Spinal cord (tissue), 10 donors: ENCODE data around the gene SHD. TPM values are rescaled to one million over a fixed set of nuclear protein-coding genes. Genes with fewer than 3 reads are reported as not detected.
"Not testable (repeated sequence)": the region's sequence is repeated elsewhere in the genome, so short reads cannot be mapped to it uniquely, and the experiment has no call there.

ENCODE experiments used
- DNase-seq, 6 donors: peaks; one replicate each; pipeline versions ENCODE4 v3.0.0 to v3.0.0-alpha.2; 2013 to 2015; ENCODE audit warnings: low spot score in 6 of 6, low read depth in 4 of 6
- H3K27ac ChIP-seq: one replicate; pipeline ENCODE4 v1.5.1; 2013; ENCODE audit warnings: low read depth, low read length, control low read depth
- H3K27me3 ChIP-seq: one replicate; pipeline ENCODE4 v1.6.1; 2013; ENCODE audit warnings: low read length; ENCODE audit not compliant: control insufficient read depth, insufficient read depth
- H3K36me3 ChIP-seq: one replicate; pipeline ENCODE4 v1.6.1; 2013; ENCODE audit warnings: low read length; ENCODE audit not compliant: control insufficient read depth, insufficient read depth
- H3K4me1 ChIP-seq: one replicate; pipeline ENCODE4 v1.6.1; 2013; ENCODE audit warnings: low read length; ENCODE audit not compliant: control insufficient read depth, insufficient read depth
- H3K4me3 ChIP-seq: one replicate; pipeline ENCODE4 v1.5.1; 2013; ENCODE audit warnings: low read depth, low read length, control low read depth
- H3K9me3 ChIP-seq: one replicate; pipeline ENCODE4 v1.6.1; 2013; ENCODE audit warnings: low read length; ENCODE audit not compliant: control insufficient read depth, insufficient read depth
- WGBS: methylation state at CpG from one replicate; pipeline ENCODE4 v1.1.5; 2013; ENCODE audit warnings: missing lambda C conversion rate; ENCODE audit not compliant: insufficient coverage; 5-methylcytosine and 5-hydroxymethylcytosine counted together
- polyA plus RNA-seq, 2 donors: library from polyadenylated mRNA; unstranded; fragments of 120-200 nt; gene quantifications; one replicate each; pipeline ENCODE4 v1.2.1, GENCODE V29; 2013; ENCODE audit not compliant: insufficient read length in 2 of 2
- total RNA-seq, 2 donors: library from RNA; depleted of rRNA in 1 of 2; stranded (reverse); fragments of 120-200 nt in 1 of 2; fragments of >200 nt in 1 of 2; gene quantifications; one replicate each; pipeline versions ENCODE4 v1.2.3 to v1.2.4, GENCODE V29; 2013 to 2014
- donor health status: healthy.

SHD gene
- total and polyA plus RNA-seq, 4 donors, result 6.7 to 77.1 (median 39.4) TPM

DNA sequence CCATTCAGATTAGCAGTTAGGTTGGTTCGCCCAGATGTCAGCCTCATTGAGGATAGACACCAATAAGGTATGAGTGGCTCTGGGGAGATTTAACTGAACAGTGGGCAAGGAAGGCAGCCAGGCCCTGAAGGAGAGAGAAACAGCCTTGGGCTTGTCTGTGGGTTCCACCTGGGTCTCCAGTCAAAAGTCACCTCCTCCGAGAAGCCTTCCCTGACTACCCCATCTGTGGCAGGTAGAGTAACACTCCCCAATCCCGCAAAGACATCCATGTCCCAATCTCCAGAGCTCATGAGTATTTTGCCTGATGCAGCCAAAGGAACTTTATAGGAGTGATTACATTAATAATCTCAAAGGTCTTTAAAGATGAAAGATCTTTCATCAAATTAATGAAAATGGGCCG is 40.2 kb upstream of the SHD start:
- Histone ChIP-seq H3K36me3 (no peaks in the 10 kb centered on the region), H3K27ac (no peak overlapping the region), H3K4me3 (no peak overlapping the region), H3K9me3 (no peaks in the 10 kb centered on the region), H3K27me3 (no peaks in the 10 kb centered on the region), H3K4me1 (no peaks in the 10 kb centered on the region)
- DNase-seq, result no peak
- 83% methylated on average over 1 of the region's 4 CpGs for whole genome bisulfite sequencing

DNA sequence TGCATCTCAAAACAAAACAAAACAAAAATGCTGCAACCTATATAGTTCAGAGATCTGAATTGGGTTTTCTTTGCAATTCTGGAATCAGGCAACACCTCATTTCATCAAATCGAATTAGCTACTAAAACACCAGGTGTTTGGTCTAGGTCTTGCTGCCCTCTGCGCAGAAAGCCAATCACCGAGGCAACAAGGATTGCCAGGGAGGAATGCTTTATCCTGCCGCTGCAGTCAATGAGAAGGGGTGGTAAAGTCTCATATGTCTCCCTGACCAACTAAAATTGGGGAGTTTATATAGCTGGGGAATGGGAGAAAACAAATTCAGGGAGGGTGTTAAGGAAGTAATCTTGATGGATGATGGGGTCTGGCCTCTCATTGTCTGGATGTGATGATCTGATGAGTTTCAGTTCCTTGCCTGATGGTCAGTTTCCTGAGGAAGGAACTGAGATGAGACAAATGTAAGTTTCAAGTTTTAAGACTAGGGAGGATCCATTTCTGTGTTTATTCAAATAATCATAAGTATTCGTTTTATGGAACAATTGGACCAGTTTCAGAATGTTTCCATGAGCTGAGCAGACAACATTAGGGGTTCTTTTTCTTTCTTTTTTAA is 37.1 kb upstream of the SHD start:
- Histone ChIP-seq H3K27ac (no peak overlapping the region), H3K4me1 (peaks cover 5% of the 10 kb centered on the region), H3K4me3 (no peak overlapping the region), H3K27me3 (no peaks in the 10 kb centered on the region), H3K36me3 (no peaks in the 10 kb centered on the region), H3K9me3 (no peaks in the 10 kb centered on the region)
- no peak for DNase-seq
- WGBS, result 68% methylated on average over 3 of the region's 5 CpGs

DNA sequence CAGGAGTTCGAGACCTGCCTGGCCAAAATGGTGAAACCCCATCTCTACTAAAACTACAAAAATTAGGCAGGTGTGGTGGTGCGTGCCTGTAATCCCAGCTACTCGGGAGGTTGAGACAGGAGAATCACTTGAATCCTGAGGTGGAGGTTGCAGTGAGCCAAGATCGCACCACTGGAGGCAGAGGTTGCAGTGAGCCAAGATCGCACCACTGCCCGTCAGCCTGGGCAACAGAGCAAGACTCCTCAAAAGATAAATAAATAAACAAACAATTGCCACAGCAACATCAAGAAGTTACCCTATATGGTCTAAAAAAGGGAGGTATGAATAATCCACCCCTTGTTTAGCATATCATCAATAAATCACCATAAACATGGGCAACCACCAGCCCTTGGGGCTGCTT is 33.1 kb upstream of the SHD start:
- not testable (repeated sequence) for H3K27ac ChIP-seq, H3K9me3 ChIP-seq, DNase-seq, H3K4me3 ChIP-seq, H3K27me3 ChIP-seq
- WGBS, result 100% methylated on average over 3 of the region's 6 CpGs
- Histone ChIP-seq H3K36me3 (peaks cover 27% of the 10 kb centered on the region), H3K4me1 (peaks cover 13% of the 10 kb centered on the region)

DNA sequence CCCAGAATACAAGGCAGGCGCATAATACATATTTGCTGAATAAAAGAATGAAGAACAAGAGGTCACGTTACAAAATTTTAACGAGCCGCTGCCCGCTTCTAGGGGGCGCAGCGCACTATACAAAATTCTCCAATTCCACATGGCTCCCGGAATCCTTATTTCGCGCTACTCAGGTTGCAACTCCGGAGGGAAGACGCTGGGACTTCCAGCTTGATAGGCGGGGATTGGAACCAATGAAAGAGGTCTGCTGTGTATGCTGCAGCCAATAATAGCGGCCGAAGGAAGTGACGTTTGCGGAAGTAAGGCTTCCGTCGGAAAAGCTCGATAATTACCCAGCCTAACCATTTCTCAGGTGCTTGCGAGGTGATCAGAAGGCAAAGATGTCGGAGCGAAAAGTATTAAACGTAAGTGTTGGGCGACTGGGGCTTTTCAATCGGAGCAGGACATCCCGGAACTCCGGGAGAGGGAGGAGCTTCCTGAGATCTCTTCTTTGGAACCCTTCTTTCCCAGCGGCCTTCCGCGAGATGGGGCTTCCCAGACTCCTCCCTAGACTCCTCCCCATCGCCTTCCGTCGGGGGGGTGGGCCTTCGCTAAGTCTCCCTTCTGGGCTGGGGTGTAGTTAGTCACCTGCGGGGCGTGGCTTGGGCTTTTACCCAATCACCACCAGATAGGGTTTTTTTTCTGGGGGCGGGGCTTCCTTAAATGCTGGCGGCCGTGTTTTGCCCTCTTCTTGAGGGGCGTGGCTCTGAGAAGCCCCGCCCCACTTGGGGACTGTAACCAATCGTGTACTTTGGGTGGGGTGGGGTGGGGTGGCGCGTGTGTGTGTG is 32.1 kb upstream of the SHD start, which contains the start of gene YJU2:
YJU2 (plus strand) TSS at position 314 of the 827 bp plus-strand sequence; CDS start at position 381, 67 bp downstream.
- peaks cover 37% of the 10 kb centered on the region for H3K36me3 ChIP-seq
- peak within 1 kb of the TSS; percentile 96 for H3K27ac ChIP-seq
- peaks cover 13% of the 10 kb centered on the region for H3K4me1 ChIP-seq
- H3K9me3 ChIP-seq, result no peaks in the 10 kb centered on the region
- peak; percentile 97 to 100 (median 99) for DNase-seq
- H3K4me3 ChIP-seq, result peak within 1 kb of the TSS; percentile 91
- H3K27me3 ChIP-seq, result no peaks in the 10 kb centered on the region
- WGBS, result 0% methylated on average over 24 of the region's 45 CpGs

DNA sequence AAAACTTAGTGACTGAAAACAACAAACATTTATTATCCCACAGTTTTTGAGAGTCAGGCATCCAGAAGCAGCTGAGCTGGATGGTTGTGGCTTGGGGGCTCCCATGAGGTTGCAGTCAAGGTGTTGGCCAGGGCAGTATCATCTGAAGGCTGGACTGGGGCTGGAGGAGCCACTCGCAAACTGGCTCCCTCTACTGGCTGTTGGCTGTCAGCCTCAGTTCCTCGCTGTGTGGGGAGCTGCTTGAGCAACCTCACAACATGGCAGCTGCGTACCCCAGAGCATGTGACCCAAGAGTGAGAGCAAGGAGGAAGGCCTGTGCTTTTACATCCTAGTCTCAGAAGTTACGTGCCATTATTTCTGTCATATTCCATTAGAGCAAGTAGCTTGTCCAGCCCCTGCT is 22.5 kb upstream of the SHD start:
- Histone ChIP-seq H3K4me1 (no peaks in the 10 kb centered on the region), H3K27me3 (no peaks in the 10 kb centered on the region), H3K9me3 (no peaks in the 10 kb centered on the region), H3K4me3 (no peak overlapping the region), H3K36me3 (peaks cover 94% of the 10 kb centered on the region), H3K27ac (no peak overlapping the region)
- DNase-seq, result no peak
- 100% methylated on average over 3 of the region's 4 CpGs for WGBS

DNA sequence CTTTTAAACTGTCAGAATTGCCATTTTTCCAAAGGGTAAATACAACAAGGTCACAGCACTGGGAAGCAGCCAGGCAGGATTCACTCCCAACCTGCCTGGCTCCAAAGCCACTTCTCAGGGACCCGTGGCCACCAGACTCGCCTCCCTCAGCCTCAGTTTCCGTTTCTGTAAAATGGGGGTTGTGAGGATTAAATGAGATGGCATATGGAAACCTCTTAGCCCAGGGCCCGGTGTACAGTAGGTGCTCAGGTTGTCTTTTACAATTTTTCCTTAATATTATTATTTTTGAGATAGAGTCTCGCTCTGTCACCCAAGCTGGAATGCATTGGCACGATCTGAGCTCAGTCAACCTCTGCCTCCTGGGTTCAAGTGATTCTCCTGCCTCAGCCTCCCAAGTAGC is 22.0 kb upstream of the SHD start:
- WGBS, result no CpG with 5 or more reads among the region's 6 CpGs

DNA sequence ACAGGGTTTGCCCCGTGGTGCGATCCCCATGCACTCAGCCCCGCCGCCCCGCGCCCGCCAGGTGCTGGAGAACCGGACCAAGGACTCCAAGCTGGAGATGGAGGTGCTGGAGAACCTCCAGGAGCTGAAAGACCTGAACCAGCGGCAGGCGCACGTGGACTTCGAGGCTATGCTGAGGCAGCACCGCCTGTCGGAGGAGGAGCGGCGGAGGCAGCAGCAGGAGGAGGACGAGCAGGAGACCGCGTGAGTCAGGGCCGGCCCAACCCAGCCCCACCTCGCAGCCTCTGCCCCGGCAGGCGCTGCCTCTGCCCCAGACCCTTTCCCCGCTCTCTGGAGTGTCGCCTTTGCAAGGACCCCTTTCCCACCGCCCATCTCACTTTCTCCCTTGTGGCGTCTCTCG is 20.9 kb upstream of the SHD start:
- DNase-seq, result no peak
- H3K27ac ChIP-seq, result no peak overlapping the region
- H3K4me1 ChIP-seq, result no peaks in the 10 kb centered on the region
- H3K4me3 ChIP-seq, result no peak overlapping the region
- no peaks in the 10 kb centered on the region for H3K27me3 ChIP-seq
- WGBS, result 97% methylated on average over 27 of the region's 28 CpGs
- no peaks in the 10 kb centered on the region for H3K9me3 ChIP-seq
- H3K36me3 ChIP-seq, result peaks cover 94% of the 10 kb centered on the region

More for the DNA sequence above, 22.0 kb upstream of the SHD start:
- H3K9me3 ChIP-seq, result no peaks in the 10 kb centered on the region
- H3K4me1 ChIP-seq, result no peaks in the 10 kb centered on the region
- H3K27me3 ChIP-seq, result no peaks in the 10 kb centered on the region
- H3K36me3 ChIP-seq, result peaks cover 94% of the 10 kb centered on the region
- no peak overlapping the region for H3K4me3 ChIP-seq
- no peak for DNase-seq
- H3K27ac ChIP-seq, result no peak overlapping the region

DNA sequence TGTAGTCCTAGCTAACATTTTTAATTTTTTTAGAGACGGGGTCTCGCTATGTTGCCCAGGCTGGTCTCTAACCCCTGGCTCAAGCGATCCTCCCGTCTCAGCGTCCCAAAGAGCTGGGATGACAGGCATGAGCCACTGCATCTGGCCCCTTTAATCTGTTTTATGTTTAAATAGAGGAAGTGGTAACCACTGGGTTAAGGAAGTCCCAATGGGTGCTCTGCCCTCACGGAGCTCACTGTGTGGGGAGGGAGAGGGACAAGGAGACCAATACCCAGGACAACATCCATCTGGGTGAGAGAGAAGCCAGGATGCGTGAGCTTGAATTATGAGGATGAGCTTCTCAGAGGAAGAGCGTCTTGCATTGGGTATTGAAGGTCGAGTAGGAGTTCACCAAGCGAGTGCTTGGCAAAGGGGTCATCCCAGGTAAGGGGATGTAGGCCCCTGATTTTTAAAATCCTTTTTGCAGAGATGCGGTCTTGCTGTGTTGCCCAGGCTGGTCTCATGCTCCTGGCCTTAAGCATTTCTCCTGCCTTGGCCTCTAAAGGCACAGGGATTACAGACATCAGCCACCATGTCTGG is 18.4 kb upstream of the SHD start:
- Histone ChIP-seq H3K27me3 (no peaks in the 10 kb centered on the region), H3K36me3 (peaks cover 92% of the 10 kb centered on the region), H3K4me1 (no peaks in the 10 kb centered on the region), H3K9me3 (no peaks in the 10 kb centered on the region), H3K27ac (no peak overlapping the region), H3K4me3 (no peak overlapping the region)
- DNase-seq, result no peak
- 100% methylated on average over 10 of the region's 11 CpGs for WGBS

DNA sequence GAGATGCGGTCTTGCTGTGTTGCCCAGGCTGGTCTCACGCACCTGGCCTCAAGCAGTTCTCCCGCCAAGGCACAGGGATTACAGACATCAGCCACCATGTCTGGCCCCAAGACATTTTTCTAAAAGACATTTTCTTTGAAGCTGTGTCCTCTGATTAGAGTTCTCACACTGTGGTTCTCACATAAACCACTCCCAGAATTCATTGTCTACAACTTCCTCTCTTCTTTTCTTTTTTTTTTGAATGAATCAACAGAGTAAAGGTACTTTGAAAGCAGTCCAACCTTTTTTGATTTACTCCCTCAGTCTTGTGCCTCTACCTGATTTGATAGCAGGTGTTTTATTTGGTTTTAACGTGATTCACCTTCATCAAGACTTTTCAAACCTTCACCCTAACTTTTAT is 14.3 kb upstream of the SHD start:
- peaks cover 91% of the 10 kb centered on the region for H3K36me3 ChIP-seq
- no peaks in the 10 kb centered on the region for H3K27me3 ChIP-seq
- no peak overlapping the region for H3K4me3 ChIP-seq
- peaks cover 4% of the 10 kb centered on the region for H3K4me1 ChIP-seq
- DNase-seq, result no peak
- H3K27ac ChIP-seq, result no peak overlapping the region
- WGBS, result 87% methylated on average over 3 of the region's 4 CpGs
- H3K9me3 ChIP-seq, result no peaks in the 10 kb centered on the region
